Brain microvascular endothelial cell (primary cell): ENCODE results near the gene SDK1.

Experiments used
- DNase-seq: peaks from one replicate; pipeline ENCODE4 v3.0.0-alpha.2; 2020
- H3K27ac ChIP-seq: fragments of 250-450 bp; sonication (Bioruptor Pico); 2 replicates; pipeline ENCODE4 v1.5.1; 2020; ENCODE audit warnings: mild to moderate bottlenecking, moderate library complexity
- H3K27me3 ChIP-seq: fragments of 250-450 bp; sonication (Bioruptor Pico); replicated peaks from 2 replicates; pipeline ENCODE4 v1.5.1; 2020; ENCODE audit warnings: mild to moderate bottlenecking
- H3K36me3 ChIP-seq: fragments of 250-450 bp; sonication (Bioruptor Pico); replicated peaks from 2 replicates; pipeline ENCODE4 v1.5.1; 2020; ENCODE audit warnings: mild to moderate bottlenecking
- H3K4me3 ChIP-seq: 2 replicates; pipeline ENCODE4 v1.5.1; 2011; ENCODE audit warnings: low read depth, mild to moderate bottlenecking, control low read depth, low read length, moderate library complexity
- in situ Hi-C: cut with HindIII; loops from 2 replicates; pipeline ENCODE4 v1.10.0; 2017; ENCODE audit warnings: low sequenced_read_pairs, low pct_ligation_motif_present
- TF ChIP-seq, protein P1 (sequence below): IDR thresholded peaks from 2 replicates; pipeline ENCODE4 v1.5.1; 2011; ENCODE audit warnings: low read depth, mild to moderate bottlenecking, moderate library complexity, low read length, control low read depth, inconsistent platforms; ENCODE audit errors: missing control alignments

Gene SDK1

DNA sequence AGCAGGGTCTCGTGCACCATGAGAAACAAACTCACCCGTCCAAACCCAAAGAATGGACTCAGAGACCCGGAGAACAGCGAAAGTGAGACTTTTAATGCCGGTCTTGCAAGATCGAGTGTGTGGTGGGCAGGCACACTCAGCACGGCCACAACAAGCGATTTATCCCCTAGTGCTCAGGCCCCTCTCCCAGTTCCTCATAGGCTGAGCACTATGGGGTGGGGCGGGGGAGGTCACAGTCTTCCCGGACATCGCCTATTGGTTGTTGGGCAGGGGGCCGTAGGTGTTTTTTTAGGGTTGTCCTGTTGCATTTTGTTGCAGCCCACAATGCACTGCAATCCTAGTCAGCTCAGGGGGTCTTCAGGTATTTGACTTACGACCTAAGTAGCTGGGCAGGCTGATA is 772.7 kb downstream of the SDK1 start:
- Histone ChIP-seq H3K4me3 (no peak overlapping the region), H3K36me3 (no peaks in the 10 kb centered on the region), H3K27ac (no peak overlapping the region), H3K27me3 (no peaks in the 10 kb centered on the region)
- DNase-seq, result no peak
- TF ChIP-seq, protein P1, sequence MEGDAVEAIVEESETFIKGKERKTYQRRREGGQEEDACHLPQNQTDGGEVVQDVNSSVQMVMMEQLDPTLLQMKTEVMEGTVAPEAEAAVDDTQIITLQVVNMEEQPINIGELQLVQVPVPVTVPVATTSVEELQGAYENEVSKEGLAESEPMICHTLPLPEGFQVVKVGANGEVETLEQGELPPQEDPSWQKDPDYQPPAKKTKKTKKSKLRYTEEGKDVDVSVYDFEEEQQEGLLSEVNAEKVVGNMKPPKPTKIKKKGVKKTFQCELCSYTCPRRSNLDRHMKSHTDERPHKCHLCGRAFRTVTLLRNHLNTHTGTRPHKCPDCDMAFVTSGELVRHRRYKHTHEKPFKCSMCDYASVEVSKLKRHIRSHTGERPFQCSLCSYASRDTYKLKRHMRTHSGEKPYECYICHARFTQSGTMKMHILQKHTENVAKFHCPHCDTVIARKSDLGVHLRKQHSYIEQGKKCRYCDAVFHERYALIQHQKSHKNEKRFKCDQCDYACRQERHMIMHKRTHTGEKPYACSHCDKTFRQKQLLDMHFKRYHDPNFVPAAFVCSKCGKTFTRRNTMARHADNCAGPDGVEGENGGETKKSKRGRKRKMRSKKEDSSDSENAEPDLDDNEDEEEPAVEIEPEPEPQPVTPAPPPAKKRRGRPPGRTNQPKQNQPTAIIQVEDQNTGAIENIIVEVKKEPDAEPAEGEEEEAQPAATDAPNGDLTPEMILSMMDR, result no peak
- in situ Hi-C loops, result no loop called here

DNA sequence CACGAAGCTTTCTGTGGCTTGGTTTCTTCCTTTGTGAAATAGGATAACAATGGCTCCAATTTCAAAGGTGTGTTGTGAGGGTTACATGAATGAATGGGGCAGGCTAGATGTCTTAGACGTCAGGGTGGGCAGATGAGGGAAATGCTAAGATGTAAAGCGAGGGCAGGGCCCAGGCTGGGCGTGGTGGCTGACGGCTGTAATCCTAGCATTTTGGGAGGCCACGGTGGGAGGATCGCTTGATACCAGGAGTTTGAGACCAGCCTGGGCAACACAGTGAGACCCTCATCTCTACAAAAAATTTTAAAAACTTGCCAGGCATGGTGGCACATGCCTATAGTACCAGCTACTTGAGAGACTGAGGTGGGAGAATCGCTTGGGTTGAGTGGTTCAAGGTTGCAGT is 773.4 kb downstream of the SDK1 start:
- TF ChIP-seq, protein P1, result no peak
- Histone ChIP-seq H3K27ac (no peak overlapping the region), H3K27me3 (no peaks in the 10 kb centered on the region), H3K36me3 (no peaks in the 10 kb centered on the region), H3K4me3 (no peak overlapping the region)
- in situ Hi-C loops, result no loop called here
- DNase-seq, result no peak

DNA sequence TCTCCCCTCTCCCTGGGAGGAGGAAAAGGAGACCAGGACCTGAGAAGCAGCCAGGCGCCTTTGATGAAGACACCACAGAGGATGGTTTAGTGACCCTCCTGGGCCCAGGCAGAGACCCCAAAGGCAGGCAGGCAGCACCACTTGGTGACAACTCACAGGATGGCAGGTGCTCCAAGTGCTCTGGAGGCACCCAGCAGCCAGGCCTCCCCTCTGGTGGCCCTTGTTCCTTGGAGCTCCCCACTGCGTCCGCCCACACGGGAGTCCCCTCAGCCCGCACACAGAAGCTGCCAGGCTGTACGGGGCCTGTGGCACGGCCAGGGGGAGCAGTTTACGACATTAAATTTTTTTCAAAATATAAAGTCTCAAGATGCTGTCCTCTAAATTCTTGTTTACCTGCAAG is 773.9 kb downstream of the SDK1 start:
- in situ Hi-C loops, result no loop called here
- no peaks in the 10 kb centered on the region for H3K27me3 ChIP-seq
- DNase-seq, result no peak
- H3K36me3 ChIP-seq, result no peaks in the 10 kb centered on the region
- TF ChIP-seq, protein P1, result no peak
- H3K4me3 ChIP-seq, result no peak overlapping the region
- no peak overlapping the region for H3K27ac ChIP-seq

DNA sequence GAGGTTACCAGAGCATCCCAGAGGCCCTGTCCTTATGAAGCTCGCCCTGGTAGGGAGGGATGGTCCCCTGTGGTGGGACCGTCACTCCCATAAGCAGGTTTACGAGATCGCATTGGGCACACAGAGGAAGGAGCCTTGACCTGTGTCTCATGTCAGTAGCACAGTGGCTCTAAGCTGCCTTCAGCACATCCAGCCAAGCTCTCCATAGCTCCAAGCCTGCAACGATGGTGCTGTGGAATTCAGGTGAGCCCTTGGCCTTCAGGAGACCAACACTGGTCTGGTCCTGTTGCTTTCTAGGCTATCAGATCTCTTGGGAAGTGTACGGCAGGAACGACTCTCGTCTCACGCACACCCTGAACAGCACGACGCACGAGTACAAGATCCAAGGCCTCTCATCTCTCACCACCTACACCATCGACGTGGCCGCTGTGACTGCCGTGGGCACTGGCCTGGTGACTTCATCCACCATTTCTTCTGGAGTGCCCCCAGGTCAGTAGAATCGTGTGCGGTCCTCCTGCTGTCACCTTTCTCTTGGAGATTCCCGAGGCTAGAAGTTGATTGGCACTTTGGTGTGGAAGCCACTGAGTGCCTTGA is 775.7 kb downstream of the SDK1 start:
- no peaks in the 10 kb centered on the region for H3K27me3 ChIP-seq
- DNase-seq, result no peak
- H3K36me3 ChIP-seq, result no peaks in the 10 kb centered on the region
- in situ Hi-C loops, result no loop called here
- no peak overlapping the region for H3K4me3 ChIP-seq
- H3K27ac ChIP-seq, result no peak overlapping the region
- TF ChIP-seq, protein P1, result no peak

DNA sequence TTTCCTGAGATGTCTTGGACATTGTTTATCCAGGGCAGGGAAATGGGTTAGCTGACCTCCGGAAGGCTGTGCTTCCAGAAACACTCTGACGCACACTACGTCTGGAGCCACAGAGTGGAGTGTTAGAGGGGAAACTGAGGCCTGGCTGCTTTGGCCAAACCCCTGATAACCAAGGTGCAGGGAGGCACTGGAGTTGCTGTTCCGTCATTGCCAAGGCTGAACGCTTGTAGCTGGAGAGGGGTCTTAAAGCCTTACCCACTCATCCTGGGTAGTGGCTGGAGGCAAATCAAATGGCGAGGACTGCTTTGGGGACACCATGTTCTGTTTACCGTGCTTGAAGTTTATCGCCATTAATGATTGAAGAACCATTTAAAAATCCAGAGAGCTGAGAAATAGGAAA is 776.9 kb downstream of the SDK1 start:
- Histone ChIP-seq H3K27me3 (no peaks in the 10 kb centered on the region), H3K36me3 (no peaks in the 10 kb centered on the region), H3K4me3 (no peak overlapping the region), H3K27ac (no peak overlapping the region)
- in situ Hi-C loops, result no loop called here
- DNase-seq, result no peak
- TF ChIP-seq, protein P1, result no peak

DNA sequence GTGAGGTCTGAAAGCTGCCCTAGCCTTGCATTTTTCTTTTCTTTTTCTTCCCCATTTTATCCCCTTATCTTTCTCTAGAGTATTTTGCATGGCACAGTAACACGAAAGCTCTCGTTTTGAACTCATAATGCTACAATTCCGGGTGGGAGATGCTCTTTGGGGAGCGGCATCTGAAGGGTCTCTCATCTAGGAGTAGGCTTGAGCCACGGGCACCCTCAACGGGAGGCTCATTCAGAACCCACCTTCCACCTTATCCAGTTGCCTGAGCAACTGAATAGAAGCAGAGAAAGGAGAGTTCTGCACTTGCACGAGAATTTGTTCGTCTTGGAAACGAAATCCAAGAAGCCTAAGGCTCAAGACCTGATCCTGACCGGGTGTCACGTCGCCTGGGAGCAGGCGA is 777.5 kb downstream of the SDK1 start:
- H3K27ac ChIP-seq, result no peak overlapping the region
- TF ChIP-seq, protein P1, result no peak
- in situ Hi-C loops, result no loop called here
- DNase-seq, result no peak
- no peak overlapping the region for H3K4me3 ChIP-seq
- no peaks in the 10 kb centered on the region for H3K36me3 ChIP-seq
- H3K27me3 ChIP-seq, result no peaks in the 10 kb centered on the region
